Neural progenitor cell (in vitro differentiated cells): ENCODE measurements around the gene FAM118B.

Experiments used
- EZH2 ChIP-seq: fragments of 200-600 bp; sonication (generic); IDR thresholded peaks from 2 replicates; pipeline ENCODE4 v1.6.1; 2017; ENCODE audit warnings: antibody characterized with exemption, mild to moderate bottlenecking, moderate library complexity
- TF ChIP-seq, protein P1 (sequence below): fragments of 200-600 bp; sonication (generic); IDR thresholded peaks from 2 replicates; pipeline ENCODE4 v1.5.1; 2017; ENCODE audit warnings: antibody characterized with exemption, mild to moderate bottlenecking

DNA sequence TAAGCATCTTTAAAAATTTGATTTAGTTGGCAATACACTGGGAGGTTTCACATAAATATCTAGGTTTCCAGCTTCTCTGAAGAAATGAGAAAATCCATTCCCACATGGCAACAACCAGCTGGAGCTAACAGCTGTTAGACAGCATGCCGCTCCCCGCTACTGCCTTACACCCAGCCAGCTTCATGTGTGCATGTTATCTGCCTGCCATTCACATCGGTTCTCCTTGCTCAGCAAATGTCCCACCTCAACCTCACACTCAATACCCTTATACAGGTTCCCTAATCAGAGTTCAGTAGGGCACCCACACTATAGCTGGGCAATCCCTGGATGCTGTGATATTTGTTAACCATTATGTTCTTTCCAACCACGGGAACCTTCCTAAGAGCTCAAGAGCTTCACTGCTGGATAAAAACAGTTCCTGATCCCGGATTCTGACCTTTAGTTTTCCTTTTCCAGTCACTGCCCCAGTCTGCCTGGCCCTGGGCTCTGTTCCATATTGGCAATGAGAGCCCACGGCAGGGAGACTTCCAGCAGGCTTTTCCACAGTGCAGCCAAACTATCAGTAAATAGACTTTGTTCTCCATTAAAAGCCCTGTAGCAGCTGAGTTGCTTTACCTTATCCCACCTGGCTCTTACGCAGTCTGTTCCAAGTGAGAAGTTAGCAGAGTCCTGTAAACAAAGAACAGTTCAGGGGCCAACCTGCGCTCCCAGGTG is 8.8 kb upstream of the FAM118B start:
- TF ChIP-seq, protein P1, sequence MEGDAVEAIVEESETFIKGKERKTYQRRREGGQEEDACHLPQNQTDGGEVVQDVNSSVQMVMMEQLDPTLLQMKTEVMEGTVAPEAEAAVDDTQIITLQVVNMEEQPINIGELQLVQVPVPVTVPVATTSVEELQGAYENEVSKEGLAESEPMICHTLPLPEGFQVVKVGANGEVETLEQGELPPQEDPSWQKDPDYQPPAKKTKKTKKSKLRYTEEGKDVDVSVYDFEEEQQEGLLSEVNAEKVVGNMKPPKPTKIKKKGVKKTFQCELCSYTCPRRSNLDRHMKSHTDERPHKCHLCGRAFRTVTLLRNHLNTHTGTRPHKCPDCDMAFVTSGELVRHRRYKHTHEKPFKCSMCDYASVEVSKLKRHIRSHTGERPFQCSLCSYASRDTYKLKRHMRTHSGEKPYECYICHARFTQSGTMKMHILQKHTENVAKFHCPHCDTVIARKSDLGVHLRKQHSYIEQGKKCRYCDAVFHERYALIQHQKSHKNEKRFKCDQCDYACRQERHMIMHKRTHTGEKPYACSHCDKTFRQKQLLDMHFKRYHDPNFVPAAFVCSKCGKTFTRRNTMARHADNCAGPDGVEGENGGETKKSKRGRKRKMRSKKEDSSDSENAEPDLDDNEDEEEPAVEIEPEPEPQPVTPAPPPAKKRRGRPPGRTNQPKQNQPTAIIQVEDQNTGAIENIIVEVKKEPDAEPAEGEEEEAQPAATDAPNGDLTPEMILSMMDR = no peak
- TF ChIP-seq EZH2 = no peak
